BE2C (cell line): Measurements from ENCODE around the gene GABPB2.

Experiments
- DNase-seq: peaks from one replicate; pipeline ENCODE4 v3.0.0-alpha.2; 2020
- H3K27me3 ChIP-seq: fragments of 250-450 bp; sonication (Bioruptor Pico); 2 replicates; pipeline ENCODE4 v1.5.1; 2020; ENCODE audit warnings: mild to moderate bottlenecking
- H3K36me3 ChIP-seq: fragments of 250-450 bp; sonication (Bioruptor Pico); 2 replicates; pipeline ENCODE4 v1.5.1; 2020; ENCODE audit warnings: mild to moderate bottlenecking
- H3K4me1 ChIP-seq: fragments of 250-450 bp; sonication (Bioruptor Pico); 2 replicates; pipeline ENCODE4 v1.5.1; 2020
- H3K4me3 ChIP-seq: 2 replicates; pipeline ENCODE4 v1.5.1; 2011; ENCODE audit warnings: low read depth, low read length
- H3K9me3 ChIP-seq: fragments of 250-450 bp; sonication (Bioruptor Pico); 2 replicates; pipeline ENCODE4 v1.5.1; 2020
- CTCF ChIP-seq: IDR thresholded peaks from 2 replicates; pipeline ENCODE4 v1.5.1; 2012; ENCODE audit warnings: mild to moderate bottlenecking, low read depth, low read length

Gene GABPB2

GRCh38 chr1:151133018-151133806, 62.7 kb downstream of the GABPB2 start:
- TF ChIP-seq CTCF: no peak
- H3K9me3 ChIP-seq: no peaks in the 10 kb centered on the region
- no peak overlapping the region for H3K4me3 ChIP-seq
- H3K27me3 ChIP-seq: no peaks in the 10 kb centered on the region
- H3K36me3 ChIP-seq: no peaks in the 10 kb centered on the region
- no peaks in the 10 kb centered on the region for H3K4me1 ChIP-seq
- no peak for DNase-seq

GRCh38 chr1:151134396-151134795, 63.8 kb downstream of the GABPB2 start:
- Histone ChIP-seq H3K4me3 (no peak overlapping the region), H3K36me3 (no peaks in the 10 kb centered on the region), H3K9me3 (no peaks in the 10 kb centered on the region), H3K4me1 (no peaks in the 10 kb centered on the region), H3K27me3 (no peaks in the 10 kb centered on the region)
- no peak for DNase-seq
- TF ChIP-seq CTCF: no peak

- Histone ChIP-seq H3K4me1 (no peaks in the 10 kb centered on the region), H3K4me3 (no peak overlapping the region), H3K27me3 (no peaks in the 10 kb centered on the region), H3K36me3 (no peaks in the 10 kb centered on the region), H3K9me3 (no peaks in the 10 kb centered on the region)
- no peak for TF ChIP-seq CTCF
- no peak for DNase-seq
Measured at GRCh38 chr1:151134991-151135390, 64.4 kb downstream of the GABPB2 start.

GRCh38 chr1:151135433-151136385, 65.1 kb downstream of the GABPB2 start:
- Histone ChIP-seq H3K27me3 (no peaks in the 10 kb centered on the region), H3K9me3 (no peaks in the 10 kb centered on the region), H3K4me1 (no peaks in the 10 kb centered on the region), H3K4me3 (no peak overlapping the region), H3K36me3 (no peaks in the 10 kb centered on the region)
- TF ChIP-seq CTCF: no peak
- DNase-seq: no peak

- TF ChIP-seq CTCF: no peak
- Histone ChIP-seq H3K4me1 (no peaks in the 10 kb centered on the region), H3K9me3 (no peaks in the 10 kb centered on the region), H3K36me3 (no peaks in the 10 kb centered on the region), H3K27me3 (no peaks in the 10 kb centered on the region), H3K4me3 (no peak overlapping the region)
- DNase-seq: no peak
Measured at GRCh38 chr1:151137789-151138188, 67.2 kb downstream of the GABPB2 start.
